Astrocyte (in vitro differentiated cells and primary cell): ENCODE measurements around the gene PRR12. TPM values are rescaled to one million over a fixed set of nuclear protein-coding genes. Genes with fewer than 3 reads are reported as not detected.

Experiments used
- DNase-seq: peaks from one replicate; pipeline ENCODE4 v3.0.0-alpha.2; 2010; ENCODE audit warnings: low read depth
- FAIRE-seq: peaks from 2 replicates; lab custom pipeline; 2011; peaks lifted over from hg19 to GRCh38; lab: Jason Lieb, UNC
- H2AFZ ChIP-seq: 2 replicates; pipeline ENCODE4 v1.6.0; 2012; ENCODE audit warnings: low read depth, low read length, inconsistent platforms
- H3K27ac ChIP-seq: 2 replicates; pipeline ENCODE4 v1.5.1; 2011; ENCODE audit warnings: low read depth, low read length, inconsistent platforms
- H3K27me3 ChIP-seq: 2 replicates; pipeline ENCODE4 v1.6.0; 2011; ENCODE audit warnings: low read length, inconsistent platforms; ENCODE audit not compliant: insufficient read depth
- H3K36me3 ChIP-seq: 2 replicates; pipeline ENCODE4 v1.5.1; 2011; ENCODE audit warnings: low read length, inconsistent platforms; ENCODE audit not compliant: insufficient read depth
- H3K4me1 ChIP-seq: 2 replicates; pipeline ENCODE4 v1.5.1; 2011; ENCODE audit warnings: low read length, inconsistent platforms; ENCODE audit not compliant: insufficient read depth
- H3K4me2 ChIP-seq: 2 replicates; pipeline ENCODE4 v1.6.0; 2012; ENCODE audit warnings: low read length, inconsistent platforms
- H3K4me3 ChIP-seq: 2 replicates; pipeline ENCODE4 v1.5.1; 2011; ENCODE audit warnings: low read depth, mild to moderate bottlenecking, low read length, inconsistent platforms; ENCODE audit not compliant: insufficient read depth
- H3K79me2 ChIP-seq: 2 replicates; pipeline ENCODE4 v1.6.0; 2012; ENCODE audit warnings: mild to moderate bottlenecking, low read length, inconsistent platforms; ENCODE audit not compliant: insufficient read depth
- H3K9ac ChIP-seq: 2 replicates; pipeline ENCODE4 v1.6.0; 2012; ENCODE audit warnings: mild to moderate bottlenecking, low read length, inconsistent platforms
- H3K9me3 ChIP-seq: 2 replicates; pipeline ENCODE4 v1.5.1; 2012; ENCODE audit warnings: low read depth, mild to moderate bottlenecking, low read length, inconsistent platforms; ENCODE audit not compliant: insufficient read depth
- H4K20me1 ChIP-seq: 2 replicates; pipeline ENCODE4 v1.6.0; 2012; ENCODE audit warnings: low read length, inconsistent platforms; ENCODE audit not compliant: insufficient read depth
- H3K27ac Mint-ChIP-seq: one replicate; pipeline ENCODE4 v1.8.0; 2021; ENCODE audit warnings: mild to moderate bottlenecking, mixed read lengths; ENCODE audit not compliant: unreplicated experiment
- H3K27me3 Mint-ChIP-seq: one replicate; pipeline ENCODE4 v1.8.0; 2021; ENCODE audit warnings: low read depth, mixed read lengths; ENCODE audit not compliant: unreplicated experiment
- H3K36me3 Mint-ChIP-seq: one replicate; pipeline ENCODE4 v1.8.0; 2021; ENCODE audit warnings: low read depth, mixed read lengths; ENCODE audit not compliant: unreplicated experiment
- H3K4me1 Mint-ChIP-seq: one replicate; pipeline ENCODE4 v1.8.0; 2021; ENCODE audit warnings: low read depth, mixed read lengths; ENCODE audit not compliant: unreplicated experiment
- H3K4me3 Mint-ChIP-seq: one replicate; pipeline ENCODE4 v1.8.0; 2021; ENCODE audit warnings: mild to moderate bottlenecking, moderate library complexity, mixed read lengths; ENCODE audit not compliant: unreplicated experiment
- H3K9me3 Mint-ChIP-seq: one replicate; pipeline ENCODE4 v1.8.0; 2021; ENCODE audit warnings: mild to moderate bottlenecking, mixed read lengths; ENCODE audit not compliant: unreplicated experiment
- EZH2 ChIP-seq: IDR thresholded peaks from 2 replicates; pipeline ENCODE4 v1.6.1; 2012; ENCODE audit warnings: mild to moderate bottlenecking, low read length, inconsistent platforms; ENCODE audit not compliant: insufficient read depth
- total RNA-seq: library from RNA; stranded (reverse); gene quantifications from 2 replicates; pipeline ENCODE4 v1.2.1, GENCODE V29; 2021
- TF ChIP-seq, protein P1 (sequence below): IDR thresholded peaks from 2 replicates; pipeline ENCODE4 v1.5.1; 2011; ENCODE audit warnings: low read depth, mild to moderate bottlenecking, inconsistent platforms, low read length, moderate library complexity; ENCODE audit not compliant: insufficient read depth

The PRR12 gene
- total RNA-seq, 1 donor from 2014 or later, result 29.7 TPM

DNA sequence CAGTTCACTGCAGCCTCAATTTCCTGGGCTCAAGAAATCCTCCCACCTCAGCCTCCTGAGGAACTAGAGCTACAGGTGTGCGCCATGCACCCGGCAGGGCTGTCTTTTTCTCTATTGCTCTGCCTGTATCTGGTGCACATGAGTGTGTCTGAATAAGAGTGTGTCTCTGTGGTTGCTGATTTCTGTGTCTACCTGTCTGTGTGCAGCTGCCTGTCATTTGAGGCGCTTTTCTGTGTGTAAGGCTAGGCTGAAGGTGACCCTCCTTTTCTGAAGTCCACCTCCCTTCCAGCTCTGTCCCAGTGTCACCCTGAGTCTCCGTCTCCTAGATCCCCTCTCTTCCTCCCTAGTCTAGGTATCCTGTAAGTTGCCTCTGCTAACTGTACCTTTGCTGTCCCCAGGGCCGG, 1.5 kb upstream of the PRR12 start:
- H3K9me3 Mint-ChIP-seq, result no peaks in the 10 kb centered on the region
- TF ChIP-seq, protein P1, sequence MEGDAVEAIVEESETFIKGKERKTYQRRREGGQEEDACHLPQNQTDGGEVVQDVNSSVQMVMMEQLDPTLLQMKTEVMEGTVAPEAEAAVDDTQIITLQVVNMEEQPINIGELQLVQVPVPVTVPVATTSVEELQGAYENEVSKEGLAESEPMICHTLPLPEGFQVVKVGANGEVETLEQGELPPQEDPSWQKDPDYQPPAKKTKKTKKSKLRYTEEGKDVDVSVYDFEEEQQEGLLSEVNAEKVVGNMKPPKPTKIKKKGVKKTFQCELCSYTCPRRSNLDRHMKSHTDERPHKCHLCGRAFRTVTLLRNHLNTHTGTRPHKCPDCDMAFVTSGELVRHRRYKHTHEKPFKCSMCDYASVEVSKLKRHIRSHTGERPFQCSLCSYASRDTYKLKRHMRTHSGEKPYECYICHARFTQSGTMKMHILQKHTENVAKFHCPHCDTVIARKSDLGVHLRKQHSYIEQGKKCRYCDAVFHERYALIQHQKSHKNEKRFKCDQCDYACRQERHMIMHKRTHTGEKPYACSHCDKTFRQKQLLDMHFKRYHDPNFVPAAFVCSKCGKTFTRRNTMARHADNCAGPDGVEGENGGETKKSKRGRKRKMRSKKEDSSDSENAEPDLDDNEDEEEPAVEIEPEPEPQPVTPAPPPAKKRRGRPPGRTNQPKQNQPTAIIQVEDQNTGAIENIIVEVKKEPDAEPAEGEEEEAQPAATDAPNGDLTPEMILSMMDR, result no peak
- no peak for TF ChIP-seq EZH2
- Histone ChIP-seq H3K4me2 (no peak overlapping the region), H4K20me1 (peaks cover 23% of the 10 kb centered on the region), H3K27ac (no peak overlapping the region), H3K36me3 (peaks cover 8% of the 10 kb centered on the region), H3K27me3 (no peaks in the 10 kb centered on the region), H3K4me1 (peaks cover 20% of the 10 kb centered on the region), H3K4me3 (no peak overlapping the region), H3K9me3 (no peaks in the 10 kb centered on the region), H3K9ac (no peak overlapping the region), H2AFZ (no peak overlapping the region), H3K79me2 (peaks cover 30% of the 10 kb centered on the region)
- peak overlapping the region; percentile 38 for H3K27ac Mint-ChIP-seq
- no peak for DNase-seq
- H3K4me1 Mint-ChIP-seq, result peaks cover 2% of the 10 kb centered on the region
- H3K27me3 Mint-ChIP-seq, result no peaks in the 10 kb centered on the region
- FAIRE-seq, result no peak
- no peaks in the 10 kb centered on the region for H3K36me3 Mint-ChIP-seq
- H3K4me3 Mint-ChIP-seq, result peak overlapping the region; percentile 54

DNA sequence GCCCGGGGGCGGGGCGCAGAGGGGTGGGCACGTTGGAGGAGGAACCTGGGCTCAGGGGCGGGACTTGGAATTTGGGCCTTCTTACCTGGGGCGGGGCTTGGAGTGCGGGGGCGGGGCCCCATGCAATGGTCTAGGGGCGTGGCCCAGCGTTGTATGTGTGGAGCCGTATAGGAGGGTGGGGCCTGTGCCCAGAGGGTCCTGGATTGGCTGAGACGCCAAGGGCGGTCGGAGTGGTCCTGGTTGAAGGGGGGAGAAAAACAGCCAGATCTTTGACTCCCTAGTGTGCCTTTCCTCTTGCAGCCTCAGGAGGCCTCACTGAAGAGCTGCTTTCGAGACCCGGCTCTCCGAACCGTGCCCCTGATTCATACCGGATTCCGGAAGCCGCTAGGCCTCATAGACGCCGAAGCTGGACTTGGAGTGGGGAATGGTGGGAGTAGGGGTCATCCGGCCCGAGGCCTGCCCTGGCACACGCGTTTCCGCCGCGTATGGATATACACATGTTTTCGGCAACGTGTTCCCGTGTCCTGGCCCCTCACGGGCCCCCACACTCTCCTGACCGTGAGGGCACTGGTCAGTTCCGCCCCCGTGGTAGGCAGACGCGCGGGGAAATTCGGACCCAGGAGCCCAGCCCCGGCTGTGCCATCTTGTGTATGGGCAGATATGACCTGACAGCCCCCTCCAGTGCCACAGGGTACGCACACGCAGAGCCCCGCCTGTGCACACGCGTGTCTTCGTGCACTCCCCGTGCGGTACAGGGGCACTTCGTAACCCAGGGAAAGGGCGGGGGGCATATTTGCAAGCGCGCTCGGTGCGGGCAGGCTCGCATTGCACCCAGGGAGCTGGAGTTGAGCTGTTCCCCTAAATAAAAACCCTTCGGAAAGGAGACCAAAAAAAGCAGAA, 661 bp upstream of the PRR12 start:
- Mint-ChIP-seq H3K27me3 (no peaks in the 10 kb centered on the region), H3K9me3 (no peaks in the 10 kb centered on the region), H3K4me3 (peak overlapping the region; percentile 89), H3K27ac (peak overlapping the region; percentile 87), H3K4me1 (peaks cover 2% of the 10 kb centered on the region), H3K36me3 (no peaks in the 10 kb centered on the region)
- Histone ChIP-seq H3K9me3 (no peaks in the 10 kb centered on the region), H3K4me3 (peak overlapping the region; percentile 64), H3K36me3 (peaks cover 8% of the 10 kb centered on the region), H3K9ac (peak overlapping the region; percentile 84), H2AFZ (peak overlapping the region; percentile 71), H3K4me1 (peaks cover 20% of the 10 kb centered on the region), H3K4me2 (peak overlapping the region; percentile 98), H3K27me3 (no peaks in the 10 kb centered on the region), H4K20me1 (peaks cover 26% of the 10 kb centered on the region), H3K27ac (peak overlapping the region; percentile 84), H3K79me2 (peaks cover 35% of the 10 kb centered on the region)
- TF ChIP-seq, protein P1, result no peak
- no peak for TF ChIP-seq EZH2
- FAIRE-seq (peak; percentile 76), DNase-seq (peak; percentile 91)
